ENCODE results near the gene RBL1. TPM values are rescaled to one million over a fixed set of nuclear protein-coding genes. Genes with fewer than 3 reads are reported as not detected.
A peak's percentile ranks its signal among the peaks of the same experiment; 100 is the strongest.
"Not testable (repeated sequence)": the region's sequence is repeated elsewhere in the genome, so short reads cannot be mapped to it uniquely, and the experiment has no call there.

Gene RBL1, protein sequence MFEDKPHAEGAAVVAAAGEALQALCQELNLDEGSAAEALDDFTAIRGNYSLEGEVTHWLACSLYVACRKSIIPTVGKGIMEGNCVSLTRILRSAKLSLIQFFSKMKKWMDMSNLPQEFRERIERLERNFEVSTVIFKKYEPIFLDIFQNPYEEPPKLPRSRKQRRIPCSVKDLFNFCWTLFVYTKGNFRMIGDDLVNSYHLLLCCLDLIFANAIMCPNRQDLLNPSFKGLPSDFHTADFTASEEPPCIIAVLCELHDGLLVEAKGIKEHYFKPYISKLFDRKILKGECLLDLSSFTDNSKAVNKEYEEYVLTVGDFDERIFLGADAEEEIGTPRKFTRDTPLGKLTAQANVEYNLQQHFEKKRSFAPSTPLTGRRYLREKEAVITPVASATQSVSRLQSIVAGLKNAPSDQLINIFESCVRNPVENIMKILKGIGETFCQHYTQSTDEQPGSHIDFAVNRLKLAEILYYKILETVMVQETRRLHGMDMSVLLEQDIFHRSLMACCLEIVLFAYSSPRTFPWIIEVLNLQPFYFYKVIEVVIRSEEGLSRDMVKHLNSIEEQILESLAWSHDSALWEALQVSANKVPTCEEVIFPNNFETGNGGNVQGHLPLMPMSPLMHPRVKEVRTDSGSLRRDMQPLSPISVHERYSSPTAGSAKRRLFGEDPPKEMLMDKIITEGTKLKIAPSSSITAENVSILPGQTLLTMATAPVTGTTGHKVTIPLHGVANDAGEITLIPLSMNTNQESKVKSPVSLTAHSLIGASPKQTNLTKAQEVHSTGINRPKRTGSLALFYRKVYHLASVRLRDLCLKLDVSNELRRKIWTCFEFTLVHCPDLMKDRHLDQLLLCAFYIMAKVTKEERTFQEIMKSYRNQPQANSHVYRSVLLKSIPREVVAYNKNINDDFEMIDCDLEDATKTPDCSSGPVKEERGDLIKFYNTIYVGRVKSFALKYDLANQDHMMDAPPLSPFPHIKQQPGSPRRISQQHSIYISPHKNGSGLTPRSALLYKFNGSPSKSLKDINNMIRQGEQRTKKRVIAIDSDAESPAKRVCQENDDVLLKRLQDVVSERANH
- 9.6 TPM for polyA plus RNA-seq (2013, experiment 1 of 2)
- 10.0 TPM for polyA plus RNA-seq (2013, experiment 2 of 2)

DNA sequence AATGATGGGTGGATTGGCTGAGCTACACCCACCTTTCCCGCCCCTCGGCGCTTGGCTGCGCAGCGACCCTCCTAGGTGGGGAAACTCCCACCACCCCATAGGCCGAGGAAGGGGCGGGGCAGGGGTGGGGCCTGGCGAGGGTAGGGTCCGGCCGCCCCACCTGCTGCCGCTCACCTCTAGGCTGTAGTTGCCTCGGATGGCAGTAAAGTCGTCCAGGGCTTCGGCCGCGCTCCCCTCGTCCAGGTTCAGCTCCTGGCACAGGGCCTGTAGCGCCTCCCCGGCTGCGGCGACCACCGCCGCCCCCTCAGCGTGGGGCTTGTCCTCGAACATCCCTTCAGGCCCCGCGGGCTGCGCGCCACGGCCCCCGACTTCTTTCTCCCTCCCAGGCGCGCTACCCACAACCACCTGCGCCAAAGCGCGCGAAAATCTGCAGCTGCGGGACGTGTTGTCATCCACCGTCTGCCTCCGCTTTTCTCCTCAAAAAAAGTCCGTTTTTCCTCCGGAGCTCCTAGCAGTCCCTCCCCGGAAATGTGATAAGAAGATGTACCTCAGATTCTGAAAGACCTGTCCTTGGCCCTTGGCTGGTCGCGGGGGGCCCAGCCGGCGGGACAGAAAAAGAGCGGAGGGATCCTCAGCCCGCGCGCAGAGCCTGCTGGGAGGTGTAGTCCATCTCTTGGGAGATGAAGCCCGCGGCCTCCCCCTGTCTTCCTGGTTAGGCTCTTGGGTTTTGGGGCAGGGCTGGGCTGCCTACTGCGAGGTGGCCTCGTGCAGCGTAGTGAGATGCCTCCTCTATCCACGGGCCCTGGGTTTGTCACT, at the start of gene RBL1:
Gene RBL1, minus strand, starts transcription at position 399 of the 816 bp plus-strand sequence. Its CDS starts 69 bp downstream, at position 330.
- Histone ChIP-seq H3K4me3 (ENCODE audit: low read length) (peak within 1 kb of the TSS; percentile 72), H3K9ac (ENCODE audit: low read depth, low read length) (peak within 1 kb of the TSS; percentile 97), H3K27me3 (ENCODE audit: insufficient read depth, low read length) (no peaks in the 10 kb centered on the region), H3K4me1 (ENCODE audit: insufficient read depth, low read length) (peaks cover 10% of the 10 kb centered on the region), H3K27ac (ENCODE audit: low read depth, low read length) (peak within 1 kb of the TSS; percentile 97), H3K9me3 (ENCODE audit: insufficient read depth, low read depth, low read length) (no peaks in the 10 kb centered on the region), H3K36me3 (ENCODE audit: insufficient read depth, low read length) (peaks cover 17% of the 10 kb centered on the region)
- under 1% methylated on average over 58 of the region's 58 CpGs for WGBS

DNA sequence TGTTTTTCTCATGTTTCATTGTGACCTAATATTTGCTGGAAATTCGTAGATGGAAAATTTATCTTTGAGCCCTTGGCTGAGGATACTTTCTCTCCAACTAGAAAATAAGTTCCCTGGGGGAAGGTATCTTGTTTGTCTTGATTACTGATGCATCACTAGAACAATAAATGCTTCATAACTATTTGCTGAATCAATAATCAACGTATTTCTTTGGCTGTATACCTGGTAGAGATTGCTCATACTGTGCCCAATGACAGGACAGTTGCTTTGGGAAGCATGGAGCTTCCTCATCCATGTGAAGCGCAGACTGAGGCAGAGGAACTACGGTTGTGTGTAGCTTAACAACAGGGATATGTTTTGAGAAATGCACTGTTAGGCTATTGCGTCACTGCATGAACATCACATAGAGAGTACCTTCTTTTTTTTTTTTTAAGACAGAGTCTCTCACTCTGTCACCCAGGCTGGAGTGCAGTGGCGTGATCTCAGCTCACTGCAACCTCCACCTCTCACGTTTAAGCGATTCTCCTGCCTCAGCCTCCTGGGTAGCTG, 49.1 kb upstream of the RBL1 start:
- no peaks in the 10 kb centered on the region for H3K27me3 ChIP-seq (ENCODE audit: insufficient read depth, low read length)
- H3K4me3 ChIP-seq (ENCODE audit: low read length) = no peak overlapping the region
- no peak overlapping the region for H3K9ac ChIP-seq (ENCODE audit: low read depth, low read length)
- WGBS = 92% methylated on average over 8 of the region's 8 CpGs
- no peaks in the 10 kb centered on the region for H3K4me1 ChIP-seq (ENCODE audit: insufficient read depth, low read length)
- H3K36me3 ChIP-seq (ENCODE audit: insufficient read depth, low read length) = no peaks in the 10 kb centered on the region
- H3K9me3 ChIP-seq (ENCODE audit: insufficient read depth, low read depth, low read length) = no peaks in the 10 kb centered on the region
- no peak overlapping the region for H3K27ac ChIP-seq (ENCODE audit: low read depth, low read length)

DNA sequence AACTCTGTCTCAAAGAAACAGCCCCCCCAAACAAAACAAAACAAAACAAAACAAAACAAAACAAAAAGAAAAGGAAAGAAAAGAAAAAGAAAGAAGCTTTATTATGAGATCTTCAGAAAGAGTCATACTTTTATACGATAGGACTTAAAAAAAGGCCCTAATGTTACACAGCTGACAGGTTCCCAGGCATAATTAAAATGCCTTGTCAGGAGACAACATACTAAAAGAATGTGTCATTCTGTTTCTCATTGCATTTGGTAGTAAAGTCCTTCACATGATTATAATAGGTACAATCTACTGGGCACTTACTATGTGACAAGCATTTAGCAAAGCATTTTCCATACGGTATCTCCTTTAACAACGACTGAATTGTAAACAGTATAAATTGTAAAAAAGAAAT, 46.9 kb upstream of the RBL1 start:
- Histone ChIP-seq H3K4me3 (ENCODE audit: low read length) (no peak overlapping the region), H3K27me3 (ENCODE audit: insufficient read depth, low read length) (no peaks in the 10 kb centered on the region), H3K27ac (ENCODE audit: low read depth, low read length) (no peak overlapping the region), H3K9ac (ENCODE audit: low read depth, low read length) (no peak overlapping the region), H3K4me1 (ENCODE audit: insufficient read depth, low read length) (no peaks in the 10 kb centered on the region), H3K9me3 (ENCODE audit: insufficient read depth, low read depth, low read length) (no peaks in the 10 kb centered on the region), H3K36me3 (ENCODE audit: insufficient read depth, low read length) (no peaks in the 10 kb centered on the region)
- WGBS = 100% methylated on average over 1 of the region's 3 CpGs

DNA sequence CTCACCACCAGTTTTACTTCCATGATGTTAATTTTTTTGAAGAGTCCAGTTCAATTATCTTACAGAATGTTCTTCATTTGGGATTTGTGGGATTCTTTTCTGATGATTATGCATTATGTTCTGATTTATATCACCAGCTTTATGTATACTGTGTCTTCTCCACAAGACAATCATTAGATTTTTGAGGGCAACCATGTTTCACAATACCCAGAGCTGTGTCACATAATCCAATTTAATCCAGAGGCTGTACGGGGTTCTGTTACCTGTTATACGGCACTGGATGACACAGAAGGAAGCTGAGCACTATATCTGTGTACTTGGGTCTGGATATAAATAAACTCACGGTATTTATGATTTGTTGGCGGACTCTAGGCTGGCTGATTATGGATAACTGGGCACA, 41.8 kb upstream of the RBL1 start:
- H3K27me3 ChIP-seq (ENCODE audit: insufficient read depth, low read length) = no peaks in the 10 kb centered on the region
- H3K9me3 ChIP-seq (ENCODE audit: insufficient read depth, low read depth, low read length) = no peaks in the 10 kb centered on the region
- 91% methylated on average over 4 of the region's 4 CpGs for WGBS
- H3K36me3 ChIP-seq (ENCODE audit: insufficient read depth, low read length) = no peaks in the 10 kb centered on the region
- no peak overlapping the region for H3K27ac ChIP-seq (ENCODE audit: low read depth, low read length)
- no peak overlapping the region for H3K4me3 ChIP-seq (ENCODE audit: low read length)
- no peaks in the 10 kb centered on the region for H3K4me1 ChIP-seq (ENCODE audit: insufficient read depth, low read length)
- no peak overlapping the region for H3K9ac ChIP-seq (ENCODE audit: low read depth, low read length)

DNA sequence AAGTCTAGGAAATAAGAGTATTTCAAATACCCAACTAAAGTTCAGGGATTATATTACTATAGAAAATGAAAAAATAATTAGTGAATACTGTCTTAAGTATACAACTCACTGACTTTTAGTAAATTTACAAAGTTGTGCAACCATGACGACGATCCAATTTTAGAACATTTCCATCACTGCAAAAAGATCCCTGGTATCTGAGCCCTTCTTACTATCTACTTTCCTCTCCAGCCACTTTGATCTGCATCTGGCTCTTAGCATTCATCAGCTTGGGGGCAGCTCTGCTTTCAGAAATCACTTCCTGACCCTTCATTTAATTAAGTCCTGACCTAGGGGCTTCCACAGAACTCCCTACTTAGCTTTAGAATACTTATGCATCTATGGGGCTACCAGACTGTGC, 38.2 kb upstream of the RBL1 start:
- Histone ChIP-seq H3K27me3 (ENCODE audit: insufficient read depth, low read length) (no peaks in the 10 kb centered on the region), H3K36me3 (ENCODE audit: insufficient read depth, low read length) (no peaks in the 10 kb centered on the region), H3K9ac (ENCODE audit: low read depth, low read length) (no peak overlapping the region), H3K4me3 (ENCODE audit: low read length) (no peak overlapping the region), H3K27ac (ENCODE audit: low read depth, low read length) (no peak overlapping the region), H3K9me3 (ENCODE audit: insufficient read depth, low read depth, low read length) (no peaks in the 10 kb centered on the region), H3K4me1 (ENCODE audit: insufficient read depth, low read length) (no peaks in the 10 kb centered on the region)
- 91% methylated on average over 2 of the region's 2 CpGs for WGBS

DNA sequence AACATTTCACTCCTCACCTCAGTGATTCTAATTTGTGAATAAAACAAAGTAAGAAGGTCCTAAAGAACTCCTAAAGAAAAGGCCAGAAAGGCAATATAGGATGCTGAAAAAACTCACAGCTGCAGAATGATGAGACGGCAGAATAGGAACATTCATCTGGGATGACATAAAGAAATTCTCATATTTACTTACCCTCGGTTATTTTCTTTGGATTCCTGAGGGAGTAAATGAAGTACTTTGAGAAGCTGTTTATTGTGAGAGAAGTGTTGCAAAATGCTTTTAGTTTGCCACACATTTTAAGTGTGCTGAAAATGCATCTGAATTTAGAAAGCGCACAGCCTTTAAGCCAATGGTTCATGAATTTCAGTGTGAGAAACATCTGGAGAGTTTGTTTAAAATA, 35.7 kb upstream of the RBL1 start:
- H3K9ac ChIP-seq (ENCODE audit: low read depth, low read length) = no peak overlapping the region
- H3K4me3 ChIP-seq (ENCODE audit: low read length) = no peak overlapping the region
- no peaks in the 10 kb centered on the region for H3K4me1 ChIP-seq (ENCODE audit: insufficient read depth, low read length)
- H3K9me3 ChIP-seq (ENCODE audit: insufficient read depth, low read depth, low read length) = no peaks in the 10 kb centered on the region
- no peaks in the 10 kb centered on the region for H3K27me3 ChIP-seq (ENCODE audit: insufficient read depth, low read length)
- H3K36me3 ChIP-seq (ENCODE audit: insufficient read depth, low read length) = no peaks in the 10 kb centered on the region
- 94% methylated on average over 3 of the region's 3 CpGs for WGBS
- no peak overlapping the region for H3K27ac ChIP-seq (ENCODE audit: low read depth, low read length)

DNA sequence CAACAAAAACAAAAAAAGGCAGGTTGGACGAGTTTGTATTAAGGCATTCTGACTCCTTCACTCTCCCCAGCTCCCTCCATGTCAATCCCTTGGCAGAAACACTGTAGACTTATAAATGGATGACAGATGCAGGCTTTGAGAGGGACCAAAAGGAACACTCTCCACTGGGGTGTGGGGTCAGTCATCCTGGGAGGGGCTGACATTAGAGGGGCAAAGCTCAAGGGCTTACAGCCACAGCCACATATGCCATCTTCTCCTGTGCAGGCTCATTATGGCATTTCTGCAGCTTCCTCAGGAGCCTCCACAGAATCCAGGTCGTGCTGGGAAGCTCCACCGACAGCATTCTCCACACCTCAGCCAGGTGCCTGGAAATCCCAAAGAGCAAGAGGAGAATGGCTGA, 33.0 kb upstream of the RBL1 start:
- WGBS = 88% methylated on average over 3 of the region's 3 CpGs
- no peak overlapping the region for H3K27ac ChIP-seq (ENCODE audit: low read depth, low read length)
- H3K36me3 ChIP-seq (ENCODE audit: insufficient read depth, low read length) = no peaks in the 10 kb centered on the region
- no peaks in the 10 kb centered on the region for H3K27me3 ChIP-seq (ENCODE audit: insufficient read depth, low read length)
- H3K4me1 ChIP-seq (ENCODE audit: insufficient read depth, low read length) = no peaks in the 10 kb centered on the region
- H3K9ac ChIP-seq (ENCODE audit: low read depth, low read length) = no peak overlapping the region
- 0 out of 2 replicates have a peak, but pooled peaks cover 5% of the 10 kb centered on the region for H3K9me3 ChIP-seq (ENCODE audit: insufficient read depth, low read depth, low read length)
- no peak overlapping the region for H3K4me3 ChIP-seq (ENCODE audit: low read length)

DNA sequence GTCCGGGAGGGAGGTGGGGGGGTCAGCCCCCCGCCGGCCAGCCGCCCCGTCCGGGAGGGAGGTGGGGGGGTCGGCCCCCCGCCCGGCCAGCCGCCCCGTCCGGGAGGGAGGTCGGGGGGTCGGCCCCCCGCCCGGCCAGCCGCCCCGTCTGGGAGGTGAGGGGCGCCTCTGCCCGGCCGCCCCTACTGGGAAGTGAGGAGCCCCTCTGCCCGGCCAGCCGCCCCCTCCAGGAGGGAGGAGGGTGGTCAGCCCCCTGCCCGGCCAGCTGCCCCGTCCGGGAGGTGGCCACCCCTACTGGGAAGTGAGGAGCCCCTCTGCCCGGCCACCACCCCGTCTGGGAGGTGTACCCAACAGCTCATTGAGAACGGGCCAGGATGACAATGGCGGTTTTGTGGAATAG, 30.5 kb upstream of the RBL1 start:
- H3K9me3 ChIP-seq (ENCODE audit: insufficient read depth, low read depth, low read length); H3K27ac ChIP-seq (ENCODE audit: low read depth, low read length); H3K4me1 ChIP-seq (ENCODE audit: insufficient read depth, low read length); H3K4me3 ChIP-seq (ENCODE audit: low read length); H3K36me3 ChIP-seq (ENCODE audit: insufficient read depth, low read length); H3K27me3 ChIP-seq (ENCODE audit: insufficient read depth, low read length); H3K9ac ChIP-seq (ENCODE audit: low read depth, low read length): not testable (repeated sequence)
- WGBS = 95% methylated on average over 14 of the region's 30 CpGs

DNA sequence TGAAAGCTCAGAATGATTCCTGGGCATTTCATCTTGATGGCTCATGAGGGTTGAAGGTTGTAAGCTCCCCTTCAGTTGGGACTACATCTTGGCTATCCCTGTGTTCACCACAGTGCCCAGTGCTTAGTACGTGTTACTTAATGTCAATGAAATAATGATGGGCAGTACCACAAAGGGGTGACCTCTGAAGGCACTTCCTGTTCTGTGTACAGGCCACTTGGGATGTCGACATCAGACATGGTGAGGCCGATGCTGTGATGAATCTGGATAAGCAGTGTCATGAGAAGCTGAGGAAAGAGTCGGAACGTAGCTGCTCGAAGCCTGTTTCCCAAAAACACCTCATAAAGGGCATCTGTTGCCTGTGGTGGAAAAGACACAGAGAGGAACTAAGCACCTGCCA, 27.6 kb upstream of the RBL1 start:
- no peaks in the 10 kb centered on the region for H3K36me3 ChIP-seq (ENCODE audit: insufficient read depth, low read length)
- no peaks in the 10 kb centered on the region for H3K4me1 ChIP-seq (ENCODE audit: insufficient read depth, low read length)
- 0 out of 2 replicates have a peak, but pooled peaks cover 5% of the 10 kb centered on the region for H3K9me3 ChIP-seq (ENCODE audit: insufficient read depth, low read depth, low read length)
- no peak overlapping the region for H3K4me3 ChIP-seq (ENCODE audit: low read length)
- no peak overlapping the region for H3K27ac ChIP-seq (ENCODE audit: low read depth, low read length)
- 91% methylated on average over 6 of the region's 6 CpGs for WGBS
- H3K27me3 ChIP-seq (ENCODE audit: insufficient read depth, low read length) = no peaks in the 10 kb centered on the region
- H3K9ac ChIP-seq (ENCODE audit: low read depth, low read length) = no peak overlapping the region

DNA sequence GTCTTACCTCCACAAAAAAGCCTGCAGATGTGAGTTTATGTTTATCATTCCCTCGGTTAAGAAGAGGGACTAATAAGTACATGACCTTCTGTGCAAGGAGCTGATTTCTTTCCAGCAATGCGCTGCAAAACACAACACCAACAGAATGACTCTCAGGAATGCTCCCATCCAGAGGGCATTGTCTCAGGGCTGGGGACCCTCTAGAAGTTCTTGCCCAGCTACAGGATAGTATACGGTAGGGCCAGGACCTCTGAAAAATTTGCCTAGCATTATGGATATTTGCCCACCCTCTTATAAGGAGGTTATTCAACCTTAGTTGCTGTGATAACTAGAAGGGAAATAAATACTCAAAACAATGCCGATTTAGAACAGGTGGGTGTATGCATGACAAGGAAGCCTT, 24.7 kb upstream of the RBL1 start:
- H3K27ac ChIP-seq (ENCODE audit: low read depth, low read length) = no peak overlapping the region
- no peaks in the 10 kb centered on the region for H3K27me3 ChIP-seq (ENCODE audit: insufficient read depth, low read length)
- 94% methylated on average over 4 of the region's 4 CpGs for WGBS

More for the DNA sequence above, 24.7 kb upstream of the RBL1 start:
- H3K4me1 ChIP-seq (ENCODE audit: insufficient read depth, low read length) = no peaks in the 10 kb centered on the region
- H3K4me3 ChIP-seq (ENCODE audit: low read length) = no peak overlapping the region
- 0 out of 2 replicates have a peak, but pooled peaks cover 5% of the 10 kb centered on the region for H3K9me3 ChIP-seq (ENCODE audit: insufficient read depth, low read depth, low read length)
- no peak overlapping the region for H3K9ac ChIP-seq (ENCODE audit: low read depth, low read length)
- H3K36me3 ChIP-seq (ENCODE audit: insufficient read depth, low read length) = no peaks in the 10 kb centered on the region
